RWPE1 (cell line): Measurements from ENCODE around the gene PNMA1.

Experiments
- CTCF ChIA-PET: fragments of 350-600 bp; sonication (Branson Sonifier 250); formaldehyde crosslinking; extraction: SDS; loops from one replicate; lab custom pipeline; 2021; lab: Yijun Ruan, JAX
- POLR2A ChIA-PET: fragments of 400-600 bp; formaldehyde crosslinking; extraction: SDS; loops from one replicate; lab custom pipeline; 2020; ENCODE audit warnings: antibody characterized with exemption; ENCODE audit not compliant: low non-redundant PET; lab: Yijun Ruan, JAX
- DNase-seq: peaks from one replicate; pipeline ENCODE4 v3.0.0; 2012; ENCODE audit warnings: low spot score
- H3K27ac ChIP-seq: fragments of 450-650 bp; 2 replicates; pipeline ENCODE4 v1.5.1; 2017
- TF ChIP-seq, protein P1 (sequence below): fragments of 450-650 bp; conservative IDR thresholded peaks from 2 replicates; pipeline ENCODE4 v1.5.1; 2017; ENCODE audit warnings: low read depth, mild to moderate bottlenecking

The PNMA1 gene

GRCh38 chr14:73759714-73760597 lies 45.8 kb upstream of the PNMA1 start:
- CTCF ChIA-PET: interaction anchor here (0.5 to 2.8 kb wide), 11 partner anchors 11 to 161 kb away, joined by 3 to 29 read pairs (median 3); no protein-coding TSS in a partner anchor
- TF ChIP-seq, protein P1, sequence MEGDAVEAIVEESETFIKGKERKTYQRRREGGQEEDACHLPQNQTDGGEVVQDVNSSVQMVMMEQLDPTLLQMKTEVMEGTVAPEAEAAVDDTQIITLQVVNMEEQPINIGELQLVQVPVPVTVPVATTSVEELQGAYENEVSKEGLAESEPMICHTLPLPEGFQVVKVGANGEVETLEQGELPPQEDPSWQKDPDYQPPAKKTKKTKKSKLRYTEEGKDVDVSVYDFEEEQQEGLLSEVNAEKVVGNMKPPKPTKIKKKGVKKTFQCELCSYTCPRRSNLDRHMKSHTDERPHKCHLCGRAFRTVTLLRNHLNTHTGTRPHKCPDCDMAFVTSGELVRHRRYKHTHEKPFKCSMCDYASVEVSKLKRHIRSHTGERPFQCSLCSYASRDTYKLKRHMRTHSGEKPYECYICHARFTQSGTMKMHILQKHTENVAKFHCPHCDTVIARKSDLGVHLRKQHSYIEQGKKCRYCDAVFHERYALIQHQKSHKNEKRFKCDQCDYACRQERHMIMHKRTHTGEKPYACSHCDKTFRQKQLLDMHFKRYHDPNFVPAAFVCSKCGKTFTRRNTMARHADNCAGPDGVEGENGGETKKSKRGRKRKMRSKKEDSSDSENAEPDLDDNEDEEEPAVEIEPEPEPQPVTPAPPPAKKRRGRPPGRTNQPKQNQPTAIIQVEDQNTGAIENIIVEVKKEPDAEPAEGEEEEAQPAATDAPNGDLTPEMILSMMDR: no peak
- peak; percentile 94 for DNase-seq
- H3K27ac ChIP-seq: peak overlapping the region; percentile 98
- POLR2A ChIA-PET: interaction anchor here (0.6 to 3.2 kb wide), 7 partner anchors 12 to 92 kb away, joined by 3 to 16 read pairs (median 5); partner anchors contain the start of gene PTGR2

- DNase-seq: no peak
- peak overlapping the region; percentile 98 for H3K27ac ChIP-seq
- POLR2A ChIA-PET: interaction anchor here (0.6 to 3.2 kb wide), 6 partner anchors 11 to 93 kb away, joined by 3 to 16 read pairs (median 4); partner anchors contain the start of gene PTGR2
- TF ChIP-seq, protein P1: 0 out of 2 replicates have a peak, but pooled peaks have one; percentile 4
- CTCF ChIA-PET: interaction anchor here (0.5 to 2.8 kb wide), 11 partner anchors 10 to 162 kb away, joined by 3 to 29 read pairs (median 3); no protein-coding TSS in a partner anchor
These were observed 45.1 kb upstream of the PNMA1 start for GRCh38 chr14:73759183-73759713.

DNA sequence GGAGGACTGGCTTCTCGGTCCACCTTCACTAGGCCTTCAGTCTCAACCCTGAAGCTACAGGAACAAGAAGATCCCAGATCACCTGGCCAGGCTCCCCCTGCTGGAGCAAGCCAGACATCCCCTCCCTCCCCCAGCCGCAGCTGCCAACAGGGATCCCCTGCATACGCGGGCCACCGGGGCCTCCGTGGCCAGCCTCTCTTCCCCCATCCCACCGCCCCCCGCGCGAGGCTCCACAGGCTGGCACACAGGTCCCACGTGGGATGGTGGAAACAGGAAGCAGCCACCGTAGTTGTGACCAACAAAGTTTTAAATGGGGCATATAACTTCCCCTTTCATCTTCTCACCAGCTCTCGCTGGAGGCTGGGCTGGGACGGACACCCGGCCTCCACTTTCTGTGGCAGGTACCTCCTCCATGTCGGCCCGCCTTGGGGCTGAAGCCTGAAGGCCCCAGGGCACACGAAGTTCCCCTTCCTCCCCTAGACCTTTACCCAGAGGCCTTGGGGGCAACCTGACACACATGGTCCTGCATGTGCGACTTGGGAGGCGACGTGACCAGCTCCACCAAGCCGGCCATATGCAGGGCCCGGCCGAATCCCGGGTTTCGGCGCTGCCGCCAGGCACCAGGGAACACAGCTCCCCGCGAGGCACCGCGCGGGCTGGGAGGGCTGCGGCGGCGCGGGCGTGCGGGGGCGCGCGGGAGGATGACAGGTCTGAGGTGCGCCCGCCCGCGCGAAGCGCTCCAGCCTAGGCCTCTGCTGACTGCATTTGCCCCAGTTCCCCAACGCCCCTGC lies 44.4 kb upstream of the PNMA1 start:
- ChIA-PET POLR2A (interaction anchor here (1.1 to 3.2 kb wide), 3 partner anchors 17 to 93 kb away, joined by 3 to 16 read pairs (median 6); partner anchors contain the start of gene PTGR2), CTCF (interaction anchor here (0.6 to 2.8 kb wide), 12 partner anchors 10 to 98 kb away, joined by 3 to 29 read pairs (median 4); partner anchors contain the start of gene PTGR2)
- peak overlapping the region; percentile 98 for H3K27ac ChIP-seq
- DNase-seq: peak; percentile 84
- TF ChIP-seq, protein P1: peak; percentile 82

DNA sequence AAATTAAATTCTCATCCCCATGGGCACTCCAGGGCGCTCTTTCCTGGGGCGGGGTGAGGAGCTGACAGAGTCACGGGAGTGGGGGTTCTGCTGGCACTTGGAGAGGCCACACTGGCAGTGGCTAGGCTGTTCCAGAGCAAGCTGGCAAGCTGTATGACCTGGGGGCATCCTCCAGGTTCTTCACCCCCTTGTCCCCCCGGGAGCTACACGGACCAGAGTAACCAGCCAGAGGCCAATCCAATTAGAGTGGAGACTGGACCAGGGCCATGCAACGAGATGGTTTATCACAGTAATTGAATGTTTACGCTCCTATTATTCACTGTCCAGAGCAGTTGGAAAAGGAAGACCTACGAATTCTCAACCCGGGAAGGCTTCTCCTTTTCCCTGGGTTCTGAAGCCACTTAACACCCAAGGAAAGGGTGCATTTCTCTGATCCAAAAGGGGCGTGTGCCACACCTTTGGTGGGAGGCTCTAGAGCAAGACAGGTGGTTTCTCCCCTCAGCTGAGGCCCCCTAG lies 43.8 kb upstream of the PNMA1 start:
- peak overlapping the region; percentile 98 for H3K27ac ChIP-seq
- TF ChIP-seq, protein P1: no peak

DNA sequence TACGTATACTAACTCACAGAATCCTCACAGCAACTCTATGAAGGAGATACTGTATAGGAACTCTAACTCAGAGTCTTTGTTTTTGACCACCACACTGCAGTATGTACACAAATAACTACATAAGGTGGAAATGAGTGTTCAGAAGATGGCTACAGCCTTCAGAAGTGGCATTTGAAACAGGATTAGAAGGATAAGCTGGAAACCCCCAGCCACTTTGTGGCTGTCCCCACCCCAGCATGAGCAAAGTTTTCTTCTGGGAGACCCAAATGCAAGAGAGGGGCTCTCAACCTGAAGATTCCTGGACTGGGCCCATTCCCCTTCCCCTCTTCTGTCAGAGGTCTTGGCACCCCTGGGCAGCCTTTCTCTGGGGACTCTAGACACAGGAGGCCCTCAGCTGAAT lies 43.2 kb upstream of the PNMA1 start:
- DNase-seq: no peak
- ChIA-PET POLR2A (interaction anchor here (0.6 to 3.2 kb wide), 2 partner anchors 28 to 538 kb away, joined by 11 to 16 read pairs; no protein-coding TSS in a partner anchor), CTCF (interaction anchor here (0.6 to 2.7 kb wide), 7 partner anchors 8 to 73 kb away, joined by 3 to 29 read pairs (median 13); no protein-coding TSS in a partner anchor)
- TF ChIP-seq, protein P1: no peak
- peak overlapping the region; percentile 98 for H3K27ac ChIP-seq

More for the DNA sequence above, 43.8 kb upstream of the PNMA1 start:
- no peak for DNase-seq
- ChIA-PET POLR2A (interaction anchor here (0.6 to 3.2 kb wide), 4 partner anchors 17 to 538 kb away, joined by 3 to 16 read pairs (median 8); partner anchors contain the start of gene PTGR2), CTCF (interaction anchor here (0.6 to 2.8 kb wide), 11 partner anchors 9 to 94 kb away, joined by 3 to 29 read pairs (median 4); partner anchors contain the start of gene PTGR2)
